ENCODE data around the gene SNAI3. TPM values are rescaled to one million over a fixed set of nuclear protein-coding genes. Genes with fewer than 3 reads are reported as not detected.

SNAI3 gene
- total and polyA plus RNA-seq, 3 experiments from 2014 or later: 2.2 to 13.5 (median 2.8) TPM

DNA sequence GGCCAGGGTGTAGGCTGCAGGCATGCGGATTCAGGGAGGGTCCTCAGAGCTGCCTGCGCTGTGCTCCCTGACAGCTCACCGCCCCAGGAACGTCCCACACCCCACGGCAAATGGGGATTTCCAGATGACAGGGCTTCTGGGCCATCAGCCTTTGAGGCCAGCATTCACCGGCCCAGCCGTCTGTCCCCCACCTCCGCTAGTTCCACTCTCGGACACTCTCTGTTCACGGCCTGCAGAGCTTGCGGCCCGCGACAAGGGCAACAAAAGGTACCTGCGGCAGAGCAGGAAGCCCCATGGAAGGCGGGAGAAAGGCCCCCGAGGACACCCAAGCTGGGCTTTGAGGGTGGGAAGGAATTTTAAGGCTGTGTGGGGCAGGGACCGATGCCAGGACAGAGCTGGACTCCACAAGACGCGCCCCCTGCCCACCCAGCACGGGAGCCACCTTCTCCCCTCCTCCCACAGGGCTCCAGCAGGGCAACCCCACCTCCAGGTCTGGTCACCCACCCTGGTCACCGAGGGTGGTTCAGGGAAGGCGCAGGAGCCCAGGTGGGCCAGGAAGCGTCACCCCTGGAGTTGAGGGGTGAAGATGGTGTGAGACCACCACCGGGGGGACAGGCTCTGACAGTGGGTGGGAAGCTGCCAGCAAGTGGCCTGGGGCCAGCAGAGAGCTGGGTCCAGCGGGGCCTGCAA is 29.9 kb downstream of the SNAI3 start:
- Mint-ChIP-seq H3K27ac (no peak overlapping the region), H3K27me3 (no peaks in the 10 kb centered on the region), H3K36me3 (peaks cover 0 to 34% (median 0%) of the 10 kb centered on the region in 3 donors), H3K4me3 (no peak overlapping the region), H3K4me1 (peaks cover 6 to 15% (median 8%) of the 10 kb centered on the region in 3 donors), H3K9me3 (no peaks in the 10 kb centered on the region)
- Histone ChIP-seq H3K9me3 (ENCODE audit: low read length) (no peaks in the 10 kb centered on the region), H3K27ac (ENCODE audit: low read depth, low read length) (no peak overlapping the region), H3K4me3 (ENCODE audit: low read length) (no peak overlapping the region), H3K36me3 (ENCODE audit: insufficient read depth, low read length) (no peaks in the 10 kb centered on the region), H3K4me1 (ENCODE audit: insufficient read depth, low read length) (peaks cover 7% of the 10 kb centered on the region), H3K27me3 (ENCODE audit: insufficient read depth, low read length, poor library complexity, severe bottlenecking) (no peaks in the 10 kb centered on the region)
- POLR2A ChIA-PET: no interaction called here
- CTCF ChIA-PET: interaction anchor here (1.5 kb wide), 1 partner anchor 25 kb away, joined by 3 read pairs; no protein-coding TSS in a partner anchor
- DNase-seq: no peak

DNA sequence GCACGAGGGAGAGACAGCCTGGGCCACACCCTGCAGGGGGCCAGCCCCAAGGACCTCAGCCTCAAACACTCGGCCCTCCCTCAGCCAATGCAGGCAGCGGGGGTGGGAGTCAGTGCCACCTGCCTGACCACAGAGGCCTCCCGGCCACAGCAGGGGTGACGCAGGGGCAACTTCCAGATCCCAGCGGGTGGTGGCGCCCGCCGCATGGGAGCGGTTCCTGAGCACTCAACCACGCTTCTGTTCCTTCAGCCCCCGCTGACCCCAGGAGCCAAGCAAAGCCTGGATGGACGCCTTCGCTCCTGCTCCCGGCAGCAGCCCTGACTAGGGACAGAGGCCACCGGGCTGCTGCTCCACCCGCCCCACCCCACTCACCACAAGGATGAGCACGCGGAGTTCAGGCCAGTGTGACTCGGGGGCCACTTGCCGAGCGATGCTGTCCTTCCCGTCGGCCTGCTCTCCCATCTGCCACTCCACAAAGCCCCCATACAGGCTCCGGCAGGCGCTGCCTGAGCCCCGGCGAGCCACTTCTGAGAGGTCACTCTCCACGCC is 30.5 kb downstream of the SNAI3 start:
- no peaks in the 10 kb centered on the region for H3K27me3 ChIP-seq (ENCODE audit: insufficient read depth, low read length, poor library complexity, severe bottlenecking)
- H3K4me3 Mint-ChIP-seq: no peak overlapping the region
- H3K36me3 Mint-ChIP-seq: peaks cover 0 to 37% (median 0%) of the 10 kb centered on the region in 3 donors
- no peak overlapping the region for H3K4me3 ChIP-seq (ENCODE audit: low read length)
- no peaks in the 10 kb centered on the region for H3K9me3 Mint-ChIP-seq
- H3K27ac ChIP-seq (ENCODE audit: low read depth, low read length): no peak overlapping the region
- CTCF ChIA-PET: no interaction called here
- no peak for DNase-seq
- peaks cover 11% of the 10 kb centered on the region for H3K4me1 ChIP-seq (ENCODE audit: insufficient read depth, low read length)
- H3K27ac Mint-ChIP-seq: no peak overlapping the region
- peaks cover 5 to 14% (median 6%) of the 10 kb centered on the region in 3 donors for H3K4me1 Mint-ChIP-seq
- no peaks in the 10 kb centered on the region for H3K27me3 Mint-ChIP-seq
- H3K36me3 ChIP-seq (ENCODE audit: insufficient read depth, low read length): no peaks in the 10 kb centered on the region
- POLR2A ChIA-PET: no interaction called here
- no peaks in the 10 kb centered on the region for H3K9me3 ChIP-seq (ENCODE audit: low read length)

GRCh38 chr16:88655053-88655732 is 31.1 kb downstream of the SNAI3 start:
- no peak for DNase-seq
- no peak overlapping the region for H3K4me3 ChIP-seq (ENCODE audit: low read length)
- peaks cover 11% of the 10 kb centered on the region for H3K4me1 ChIP-seq (ENCODE audit: insufficient read depth, low read length)
- Mint-ChIP-seq H3K27ac (peak overlapping the region in 1 of 8 donors; percentile 57), H3K4me3 (peak overlapping the region in 1 of 7 donors; percentile 62), H3K36me3 (peaks cover 0 to 40% (median 0%) of the 10 kb centered on the region in 3 donors), H3K4me1 (peaks cover 6 to 15% (median 6%) of the 10 kb centered on the region in 3 donors), H3K9me3 (no peaks in the 10 kb centered on the region), H3K27me3 (no peaks in the 10 kb centered on the region)
- no peaks in the 10 kb centered on the region for H3K36me3 ChIP-seq (ENCODE audit: insufficient read depth, low read length)
- no peak overlapping the region for H3K27ac ChIP-seq (ENCODE audit: low read depth, low read length)
- no peaks in the 10 kb centered on the region for H3K27me3 ChIP-seq (ENCODE audit: insufficient read depth, low read length, poor library complexity, severe bottlenecking)
- no peaks in the 10 kb centered on the region for H3K9me3 ChIP-seq (ENCODE audit: low read length)
- ChIA-PET POLR2A (no interaction called here), CTCF (no interaction called here)

- no peaks in the 10 kb centered on the region for H3K9me3 Mint-ChIP-seq
- no peaks in the 10 kb centered on the region for H3K27me3 Mint-ChIP-seq
- ChIA-PET CTCF (no interaction called here), POLR2A (no interaction called here)
- Histone ChIP-seq H3K36me3 (ENCODE audit: insufficient read depth, low read length) (peaks cover under 1% of the 10 kb centered on the region), H3K27ac (ENCODE audit: low read depth, low read length) (no peak overlapping the region), H3K27me3 (ENCODE audit: insufficient read depth, low read length, poor library complexity, severe bottlenecking) (no peaks in the 10 kb centered on the region), H3K4me3 (ENCODE audit: low read length) (no peak overlapping the region), H3K9me3 (ENCODE audit: low read length) (no peaks in the 10 kb centered on the region), H3K4me1 (ENCODE audit: insufficient read depth, low read length) (peaks cover 18% of the 10 kb centered on the region)
- H3K36me3 Mint-ChIP-seq: peaks cover 0 to 42% (median 0%) of the 10 kb centered on the region in 3 donors
- peaks cover 7 to 19% (median 8%) of the 10 kb centered on the region in 3 donors for H3K4me1 Mint-ChIP-seq
- DNase-seq: no peak
- H3K27ac Mint-ChIP-seq: peak overlapping the region in 4 of 8 donors; percentile 40 to 79 (median 64)
- peak overlapping the region in 2 of 7 donors; percentile 62 to 83 for H3K4me3 Mint-ChIP-seq
Measured at GRCh38 chr16:88654363-88655052, 31.8 kb downstream of the SNAI3 start.

DNA sequence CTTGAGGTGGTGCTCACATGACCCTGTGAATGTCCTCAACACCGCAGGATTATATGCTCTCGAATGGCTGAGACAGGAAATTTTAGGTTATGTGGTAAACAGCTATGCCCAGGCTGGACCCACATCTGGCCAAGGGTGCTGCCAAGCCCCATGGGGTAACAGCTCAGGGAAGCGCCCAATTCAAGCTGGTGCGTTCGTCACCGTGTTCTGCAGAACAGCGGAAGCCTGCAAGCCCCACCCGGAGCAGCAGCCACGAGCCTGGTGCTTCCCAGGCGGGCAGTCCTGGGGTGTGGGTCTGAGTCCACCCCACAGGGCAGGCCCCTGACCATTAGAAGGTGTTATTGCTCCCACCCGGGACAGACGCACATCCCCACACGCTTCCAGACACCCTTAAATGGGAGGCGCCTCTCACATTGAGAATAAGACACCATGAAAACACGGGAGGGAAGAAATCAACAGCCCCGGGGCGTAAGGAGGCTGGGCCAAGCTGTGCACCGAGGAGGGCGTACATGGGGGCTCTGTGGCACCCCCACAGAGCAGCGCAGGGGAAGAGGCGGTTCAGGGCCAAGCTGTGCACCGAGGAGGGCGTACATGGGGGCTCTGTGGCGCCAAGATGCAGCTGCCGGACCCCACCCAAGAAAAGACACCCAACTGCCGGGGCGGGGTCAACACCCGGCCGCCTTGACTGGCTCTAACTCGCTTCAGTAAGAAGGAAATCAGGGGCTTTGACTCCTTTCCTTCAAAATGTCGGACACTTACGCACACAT is 32.5 kb downstream of the SNAI3 start:
- Mint-ChIP-seq H3K27me3 (peaks cover 0 to 2% of the 10 kb centered on the region in 2 donors), H3K27ac (peak overlapping the region; percentile 22 to 83 (median 68)), H3K4me1 (peaks cover 13 to 25% (median 13%) of the 10 kb centered on the region in 3 donors), H3K9me3 (no peaks in the 10 kb centered on the region), H3K36me3 (peaks cover 0 to 46% (median 0%) of the 10 kb centered on the region in 3 donors), H3K4me3 (peak overlapping the region in 1 of 7 donors; percentile 51)
- Histone ChIP-seq H3K27ac (ENCODE audit: low read depth, low read length) (no peak overlapping the region), H3K4me3 (ENCODE audit: low read length) (no peak overlapping the region), H3K9me3 (ENCODE audit: low read length) (no peaks in the 10 kb centered on the region), H3K4me1 (ENCODE audit: insufficient read depth, low read length) (peaks cover 24% of the 10 kb centered on the region), H3K36me3 (ENCODE audit: insufficient read depth, low read length) (peaks cover 5% of the 10 kb centered on the region), H3K27me3 (ENCODE audit: insufficient read depth, low read length, poor library complexity, severe bottlenecking) (no peaks in the 10 kb centered on the region)
- no peak for DNase-seq
- ChIA-PET CTCF (no interaction called here), POLR2A (no interaction called here)

DNA sequence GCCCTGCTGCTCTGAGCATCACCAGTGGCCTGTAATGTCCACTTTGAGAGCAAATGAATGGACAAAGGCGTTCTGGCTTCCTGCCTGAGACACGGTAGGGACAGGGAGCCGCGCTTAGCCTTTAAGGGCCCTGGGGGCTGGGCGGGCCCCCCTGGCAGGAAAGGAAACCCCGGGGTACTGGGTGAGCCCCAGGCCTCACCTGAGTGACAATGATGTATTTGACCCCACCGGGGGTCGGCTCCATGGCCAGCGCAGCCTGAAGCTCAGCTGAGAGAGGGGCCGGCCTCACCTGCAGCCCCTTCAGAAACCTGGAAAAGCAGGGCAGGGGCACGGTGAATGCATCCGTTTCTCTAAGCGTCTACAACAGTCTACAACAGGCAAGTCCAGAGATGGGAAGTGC is 33.2 kb downstream of the SNAI3 start:
- Histone ChIP-seq H3K9me3 (ENCODE audit: low read length) (no peaks in the 10 kb centered on the region), H3K4me1 (ENCODE audit: insufficient read depth, low read length) (peaks cover 24% of the 10 kb centered on the region), H3K27ac (ENCODE audit: low read depth, low read length) (no peak overlapping the region), H3K27me3 (ENCODE audit: insufficient read depth, low read length, poor library complexity, severe bottlenecking) (no peaks in the 10 kb centered on the region), H3K4me3 (ENCODE audit: low read length) (no peak overlapping the region), H3K36me3 (ENCODE audit: insufficient read depth, low read length) (peaks cover 5% of the 10 kb centered on the region)
- CTCF ChIA-PET: no interaction called here
- peak overlapping the region in 2 of 7 donors; percentile 28 to 51 for H3K4me3 Mint-ChIP-seq
- POLR2A ChIA-PET: no interaction called here
- H3K36me3 Mint-ChIP-seq: peaks cover 0 to 47% (median 0%) of the 10 kb centered on the region in 3 donors
- no peak for DNase-seq
- H3K27ac Mint-ChIP-seq: peak overlapping the region; percentile 22 to 83 (median 62)
- peaks cover 0 to 2% of the 10 kb centered on the region in 2 donors for H3K27me3 Mint-ChIP-seq
- H3K4me1 Mint-ChIP-seq: peaks cover 13 to 28% (median 13%) of the 10 kb centered on the region in 3 donors
- H3K9me3 Mint-ChIP-seq: no peaks in the 10 kb centered on the region

DNA sequence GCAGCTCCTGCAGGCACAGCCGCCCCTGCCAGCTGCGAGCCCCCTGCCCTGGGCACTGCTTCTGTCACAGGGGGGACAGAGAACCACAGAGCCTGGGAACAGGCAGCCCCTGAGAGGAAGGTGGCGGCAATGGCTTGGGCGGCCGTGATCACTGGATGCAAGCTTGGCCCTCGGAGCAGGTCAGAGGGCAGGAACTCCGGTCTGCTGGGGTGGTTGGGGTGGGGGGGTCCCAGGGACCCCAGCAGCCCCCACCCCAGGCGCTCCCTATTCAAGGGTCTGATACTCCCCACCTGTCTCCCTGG is 33.6 kb downstream of the SNAI3 start:
- ChIA-PET POLR2A (no interaction called here), CTCF (interaction anchor here (1.3 kb wide), 1 partner anchor 10 kb away, joined by 5 read pairs; the partner anchor contains the start of gene MVD)
- peaks cover 0 to 2% of the 10 kb centered on the region in 2 donors for H3K27me3 Mint-ChIP-seq
- peak overlapping the region in 1 of 7 donors; percentile 28 for H3K4me3 Mint-ChIP-seq
- H3K27ac Mint-ChIP-seq: peak overlapping the region in 4 of 8 donors; percentile 40 to 84 (median 70)
- peaks cover 24% of the 10 kb centered on the region for H3K4me1 ChIP-seq (ENCODE audit: insufficient read depth, low read length)
- peaks cover 0 to 43% (median 0%) of the 10 kb centered on the region in 3 donors for H3K36me3 Mint-ChIP-seq
- H3K9me3 ChIP-seq (ENCODE audit: low read length): no peaks in the 10 kb centered on the region
- no peaks in the 10 kb centered on the region for H3K27me3 ChIP-seq (ENCODE audit: insufficient read depth, low read length, poor library complexity, severe bottlenecking)
- peaks cover 13 to 29% (median 13%) of the 10 kb centered on the region in 3 donors for H3K4me1 Mint-ChIP-seq
- no peak overlapping the region for H3K27ac ChIP-seq (ENCODE audit: low read depth, low read length)
- H3K4me3 ChIP-seq (ENCODE audit: low read length): no peak overlapping the region
- peaks cover 5% of the 10 kb centered on the region for H3K36me3 ChIP-seq (ENCODE audit: insufficient read depth, low read length)
- no peaks in the 10 kb centered on the region for H3K9me3 Mint-ChIP-seq
- DNase-seq: no peak
